ENCODE measurements around the gene KAT8. TPM values are rescaled to one million over a fixed set of nuclear protein-coding genes. Genes with fewer than 3 reads are reported as not detected.

The KAT8 gene
- total RNA-seq, 1 donor from 2014 or later: 76.6 TPM

DNA sequence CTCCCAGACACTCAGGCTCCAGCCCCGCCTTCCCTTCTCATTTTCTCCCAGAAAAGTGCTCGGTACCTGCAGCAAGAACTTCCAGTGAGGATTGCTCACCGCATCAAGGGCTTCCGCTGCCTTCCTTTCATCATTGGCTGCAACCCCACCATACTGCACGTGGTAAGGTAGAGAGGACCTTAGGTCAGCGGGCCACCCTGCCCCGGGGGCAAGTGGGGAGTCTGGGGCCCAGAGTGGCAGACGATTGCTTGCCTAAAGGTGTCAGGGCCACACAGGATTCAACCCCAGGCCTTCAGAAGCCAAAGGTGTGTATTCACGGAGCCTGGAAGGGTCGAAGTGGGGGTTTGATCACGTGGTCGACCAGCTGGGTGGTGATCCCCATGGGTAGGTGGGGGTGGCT is 7.8 kb upstream of the KAT8 start:
- Histone ChIP-seq H3K36me3 (peaks cover 0 to 32% of the 10 kb centered on the region in 2 donors), H3K4me1 (peaks cover 25% of the 10 kb centered on the region), H3K4me3 (no peak overlapping the region), H3K9me3 (no peaks in the 10 kb centered on the region), H3K27me3 (no peaks in the 10 kb centered on the region), H3K27ac (no peak overlapping the region)
- no peak for TF ChIP-seq POLR2AphosphoS5 (IDR thresholded peaks at IDR 0.05; ENCODE audit: insufficient read depth in 1 of 2, low read depth in 1 of 2)
- TF ChIP-seq, protein P1, sequence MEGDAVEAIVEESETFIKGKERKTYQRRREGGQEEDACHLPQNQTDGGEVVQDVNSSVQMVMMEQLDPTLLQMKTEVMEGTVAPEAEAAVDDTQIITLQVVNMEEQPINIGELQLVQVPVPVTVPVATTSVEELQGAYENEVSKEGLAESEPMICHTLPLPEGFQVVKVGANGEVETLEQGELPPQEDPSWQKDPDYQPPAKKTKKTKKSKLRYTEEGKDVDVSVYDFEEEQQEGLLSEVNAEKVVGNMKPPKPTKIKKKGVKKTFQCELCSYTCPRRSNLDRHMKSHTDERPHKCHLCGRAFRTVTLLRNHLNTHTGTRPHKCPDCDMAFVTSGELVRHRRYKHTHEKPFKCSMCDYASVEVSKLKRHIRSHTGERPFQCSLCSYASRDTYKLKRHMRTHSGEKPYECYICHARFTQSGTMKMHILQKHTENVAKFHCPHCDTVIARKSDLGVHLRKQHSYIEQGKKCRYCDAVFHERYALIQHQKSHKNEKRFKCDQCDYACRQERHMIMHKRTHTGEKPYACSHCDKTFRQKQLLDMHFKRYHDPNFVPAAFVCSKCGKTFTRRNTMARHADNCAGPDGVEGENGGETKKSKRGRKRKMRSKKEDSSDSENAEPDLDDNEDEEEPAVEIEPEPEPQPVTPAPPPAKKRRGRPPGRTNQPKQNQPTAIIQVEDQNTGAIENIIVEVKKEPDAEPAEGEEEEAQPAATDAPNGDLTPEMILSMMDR (IDR thresholded peaks at IDR 0.05): no peak
- no peak for TF ChIP-seq POLR2A (IDR thresholded peaks at IDR 0.05)
- intact Hi-C loops (cut with DNase I): no loop called here
- DNase-seq (ENCODE audit: extremely low spot score in 2 of 2): no peak

DNA sequence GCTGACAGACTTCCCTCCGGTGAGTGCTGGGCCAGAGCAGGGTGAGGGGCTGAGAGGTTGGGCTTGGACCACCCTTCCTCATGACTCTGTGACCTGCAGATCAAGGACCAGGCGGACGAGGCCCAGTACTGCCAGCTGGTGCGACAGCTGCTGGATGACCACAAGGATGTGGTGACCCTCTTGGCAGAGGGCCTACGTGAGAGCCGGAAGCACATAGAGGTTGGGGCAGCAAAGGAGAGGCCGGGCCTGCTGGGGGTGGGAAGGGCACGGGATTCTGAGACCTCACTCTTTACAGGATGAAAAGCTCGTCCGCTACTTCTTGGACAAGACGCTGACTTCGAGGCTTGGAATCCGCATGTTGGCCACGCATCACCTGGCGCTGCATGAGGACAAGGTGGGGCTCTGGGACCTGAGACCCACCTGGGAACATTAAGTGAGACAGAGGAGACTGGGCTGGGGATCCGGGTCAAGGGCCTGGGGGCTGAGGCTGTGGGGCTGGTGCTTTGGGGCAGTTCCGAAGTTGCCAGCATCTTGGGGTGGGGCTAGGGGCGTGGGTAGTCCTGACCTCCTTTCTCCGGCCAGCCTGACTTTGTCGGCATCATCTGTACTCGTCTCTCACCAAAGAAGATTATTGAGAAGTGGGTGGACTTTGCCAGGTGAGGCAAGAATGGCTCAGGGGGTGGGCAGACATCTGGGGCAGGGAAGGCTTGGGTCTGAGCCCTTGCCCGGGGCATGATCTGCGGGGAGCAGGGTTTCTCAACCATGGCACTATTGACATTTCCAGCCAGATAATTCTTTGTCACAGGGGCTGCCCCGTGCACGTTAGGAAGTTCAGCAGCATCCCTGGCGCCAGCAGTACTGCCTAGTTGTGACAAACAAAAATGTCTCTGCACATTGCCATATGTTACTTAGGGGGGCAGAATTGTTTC is 7.1 kb upstream of the KAT8 start:
- TF ChIP-seq, protein P1 (IDR thresholded peaks at IDR 0.05): no peak
- TF ChIP-seq POLR2AphosphoS5 (IDR thresholded peaks at IDR 0.05; ENCODE audit: insufficient read depth in 1 of 2, low read depth in 1 of 2): no peak
- TF ChIP-seq POLR2A (IDR thresholded peaks at IDR 0.05): no peak
- no peak for DNase-seq (ENCODE audit: extremely low spot score in 2 of 2)
- H3K4me3 ChIP-seq: no peak overlapping the region
- H3K9me3 ChIP-seq: no peaks in the 10 kb centered on the region
- peaks cover 25% of the 10 kb centered on the region for H3K4me1 ChIP-seq
- H3K36me3 ChIP-seq: peaks cover 0 to 32% of the 10 kb centered on the region in 2 donors
- no peak overlapping the region for H3K27ac ChIP-seq
- intact Hi-C loops (cut with DNase I): no loop called here
- H3K27me3 ChIP-seq: no peaks in the 10 kb centered on the region

DNA sequence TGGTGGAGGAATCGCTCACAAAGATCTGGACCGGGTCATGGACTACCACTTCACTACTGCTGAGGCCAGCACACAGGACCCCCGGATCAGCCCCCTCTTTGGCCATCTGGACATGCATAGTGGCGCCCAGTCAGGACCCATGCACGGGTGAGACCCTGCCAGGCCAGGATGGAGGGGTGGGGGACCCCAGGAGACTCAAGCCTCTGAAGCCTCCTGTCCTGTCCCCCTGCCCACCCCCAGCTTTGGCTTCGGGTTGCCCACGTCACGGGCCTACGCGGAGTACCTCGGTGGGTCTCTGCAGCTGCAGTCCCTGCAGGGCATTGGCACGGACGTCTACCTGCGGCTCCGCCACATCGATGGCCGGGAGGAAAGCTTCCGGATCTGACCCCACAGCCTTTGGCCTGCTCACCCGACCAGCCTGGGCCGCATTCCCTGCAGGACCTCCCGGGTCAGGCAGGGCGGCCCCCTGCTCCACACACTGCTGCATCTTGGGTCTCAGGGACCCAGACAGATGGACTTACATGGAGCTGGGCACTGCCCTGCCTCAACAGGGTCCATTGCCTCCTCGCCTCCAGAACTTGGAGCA is 5.5 kb upstream of the KAT8 start:
- H3K27me3 ChIP-seq: no peaks in the 10 kb centered on the region
- peaks cover 31% of the 10 kb centered on the region for H3K4me1 ChIP-seq
- intact Hi-C loops (cut with DNase I): no loop called here
- no peak for DNase-seq (ENCODE audit: extremely low spot score in 2 of 2)
- TF ChIP-seq POLR2A (IDR thresholded peaks at IDR 0.05) (no peak), POLR2AphosphoS5 (IDR thresholded peaks at IDR 0.05; ENCODE audit: insufficient read depth in 1 of 2, low read depth in 1 of 2) (no peak)
- TF ChIP-seq, protein P1 (IDR thresholded peaks at IDR 0.05): no peak
- H3K36me3 ChIP-seq: peaks cover 0 to 32% of the 10 kb centered on the region in 2 donors
- H3K27ac ChIP-seq: no peak overlapping the region
- H3K9me3 ChIP-seq: no peaks in the 10 kb centered on the region
- H3K4me3 ChIP-seq: no peak overlapping the region

DNA sequence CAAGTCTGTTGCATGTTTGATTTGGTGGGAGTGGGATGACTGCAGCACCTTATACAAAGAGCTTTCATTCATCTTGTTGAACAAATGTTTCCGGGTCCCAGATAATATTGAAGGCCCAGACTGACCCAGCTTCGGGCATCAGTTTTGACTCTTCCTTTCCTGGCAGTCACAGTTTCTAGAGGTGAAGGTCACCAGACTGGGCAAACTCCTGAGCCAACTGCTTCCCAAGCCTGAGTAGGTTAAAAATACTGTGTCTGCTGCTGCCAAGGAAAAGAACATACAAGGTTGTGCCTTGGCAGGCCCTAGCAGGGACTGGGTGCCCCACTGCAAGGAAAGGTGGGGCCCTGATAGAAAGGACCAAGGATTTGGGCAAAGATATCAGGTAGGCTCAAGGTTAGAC is 4.8 kb upstream of the KAT8 start:
- H3K36me3 ChIP-seq: peaks cover 0 to 32% of the 10 kb centered on the region in 2 donors
- peak overlapping the region; percentile 43 for H3K27ac ChIP-seq
- TF ChIP-seq, protein P1 (IDR thresholded peaks at IDR 0.05): no peak
- TF ChIP-seq POLR2A (IDR thresholded peaks at IDR 0.05) (no peak), POLR2AphosphoS5 (IDR thresholded peaks at IDR 0.05; ENCODE audit: insufficient read depth in 1 of 2, low read depth in 1 of 2) (no peak)
- H3K9me3 ChIP-seq: no peaks in the 10 kb centered on the region
- intact Hi-C loops (cut with DNase I): no loop called here
- H3K4me3 ChIP-seq: no peak overlapping the region
- no peak for DNase-seq (ENCODE audit: extremely low spot score in 2 of 2)
- H3K4me1 ChIP-seq: peaks cover 30% of the 10 kb centered on the region
- H3K27me3 ChIP-seq: no peaks in the 10 kb centered on the region

Measured in vagina (tissue), 2 donors.